Activated CD8-positive, alpha-beta T cell treated with anti-CD3 and anti-CD28 coated beads for 36 hours (primary cell): ENCODE results near the gene CLSTN2. TPM values are rescaled to one million over a fixed set of nuclear protein-coding genes. Genes with fewer than 3 reads are reported as not detected.

Experiments used
- ATAC-seq: fragments of 200-7000 bp; cut with Tn5 transposase; one replicate; pipeline ENCODE4 v1.10.0; 2021; ENCODE audit warnings: mild to moderate bottlenecking, moderate library complexity
- CTCF ChIA-PET: fragments of 350-600 bp; sonication (Branson Sonifier 250); formaldehyde crosslinking; loops from one replicate; lab custom pipeline; 2021; ENCODE audit warnings: antibody characterized with exemption; lab: Charles Lee
- POLR2A ChIA-PET: fragments of 350-600 bp; sonication (Branson Sonifier 250); formaldehyde crosslinking; loops from one replicate; lab custom pipeline; 2021; ENCODE audit warnings: antibody characterized with exemption; lab: Charles Lee
- DNase-seq: peaks from one replicate; pipeline ENCODE4 v3.0.0-alpha.2; 2020
- H3K27ac Mint-ChIP-seq: one replicate; pipeline ENCODE4 v1.8.0; 2021; ENCODE audit warnings: mild to moderate bottlenecking, mixed read lengths
- H3K27me3 Mint-ChIP-seq: one replicate; pipeline ENCODE4 v1.8.0; 2021; ENCODE audit warnings: mixed read lengths
- H3K36me3 Mint-ChIP-seq: one replicate; pipeline ENCODE4 v1.8.0; 2021; ENCODE audit warnings: low read depth, mixed read lengths
- H3K4me1 Mint-ChIP-seq: one replicate; pipeline ENCODE4 v1.8.0; 2021; ENCODE audit warnings: low read depth, mixed read lengths
- H3K4me3 Mint-ChIP-seq: one replicate; pipeline ENCODE4 v1.8.0; 2021; ENCODE audit warnings: mild to moderate bottlenecking, moderate library complexity, mixed read lengths
- H3K9me3 Mint-ChIP-seq: one replicate; pipeline ENCODE4 v1.8.0; 2021; ENCODE audit warnings: mixed read lengths
- CTCF ChIP-seq: fragments of 200-600 bp; IDR thresholded peaks from one replicate; pipeline ENCODE4 v1.8.0; 2022; ENCODE audit warnings: antibody characterized with exemption, mild to moderate bottlenecking
- intact Hi-C: fragments of 100-400 bp; cut with micrococcal nuclease; formaldehyde crosslinking; loops from one replicate; pipeline ENCODE4 v1.10.0; 2022
- total RNA-seq, 2 experiments: library from RNA; stranded (reverse); gene quantifications; one replicate each; pipeline ENCODE4 v1.2.3, GENCODE V29; 2021

The CLSTN2 gene
- total RNA-seq, 2 experiments from 2014 or later: not detected

- Mint-ChIP-seq H3K9me3 (no peaks in the 10 kb centered on the region), H3K36me3 (no peaks in the 10 kb centered on the region), H3K4me3 (no peak overlapping the region), H3K27ac (no peak overlapping the region), H3K27me3 (peaks cover 4% of the 10 kb centered on the region), H3K4me1 (peaks cover 3% of the 10 kb centered on the region)
- ChIA-PET POLR2A (no interaction called here), CTCF (no interaction called here)
- ATAC-seq (no peak), DNase-seq (no peak)
- intact Hi-C loops: no loop called here
- no peak for TF ChIP-seq CTCF
Observed at GRCh38 chr3:140376136-140376889, 441.3 kb downstream of the CLSTN2 start.

- POLR2A ChIA-PET: no interaction called here
- intact Hi-C loops: no loop called here
- no peaks in the 10 kb centered on the region for H3K36me3 Mint-ChIP-seq
- peaks cover 3% of the 10 kb centered on the region for H3K4me1 Mint-ChIP-seq
- TF ChIP-seq CTCF: no peak
- H3K4me3 Mint-ChIP-seq: no peak overlapping the region
- DNase-seq (no peak), ATAC-seq (no peak)
- CTCF ChIA-PET: no interaction called here
- no peaks in the 10 kb centered on the region for H3K9me3 Mint-ChIP-seq
- H3K27me3 Mint-ChIP-seq: peaks cover 4% of the 10 kb centered on the region
- H3K27ac Mint-ChIP-seq: no peak overlapping the region
Observed at GRCh38 chr3:140377644-140378043, 442.7 kb downstream of the CLSTN2 start.

- Mint-ChIP-seq H3K4me1 (peaks cover 3% of the 10 kb centered on the region), H3K4me3 (no peak overlapping the region), H3K27ac (no peak overlapping the region), H3K36me3 (no peaks in the 10 kb centered on the region), H3K27me3 (peaks cover 4% of the 10 kb centered on the region), H3K9me3 (no peaks in the 10 kb centered on the region)
- ATAC-seq (no peak), DNase-seq (no peak)
- POLR2A ChIA-PET: interaction anchor here (0.6 kb wide), 1 partner anchor 624 kb away, joined by 3 read pairs; no protein-coding TSS in a partner anchor
- intact Hi-C loops: no loop called here
- no peak for TF ChIP-seq CTCF
- CTCF ChIA-PET: no interaction called here
Observed at GRCh38 chr3:140378571-140379340, 443.8 kb downstream of the CLSTN2 start.

GRCh38 chr3:140384028-140384771 lies 449.2 kb downstream of the CLSTN2 start:
- CTCF ChIA-PET: no interaction called here
- no peak overlapping the region for H3K27ac Mint-ChIP-seq
- H3K27me3 Mint-ChIP-seq: peaks cover under 1% of the 10 kb centered on the region
- POLR2A ChIA-PET: no interaction called here
- no peaks in the 10 kb centered on the region for H3K36me3 Mint-ChIP-seq
- intact Hi-C loops: no loop called here
- DNase-seq (no peak), ATAC-seq (no peak)
- H3K4me3 Mint-ChIP-seq: no peak overlapping the region
- H3K9me3 Mint-ChIP-seq: no peaks in the 10 kb centered on the region
- TF ChIP-seq CTCF: no peak
- H3K4me1 Mint-ChIP-seq: no peaks in the 10 kb centered on the region
